SK-N-SH (cell line): Measurements from ENCODE around the gene FRMPD3. TPM values are rescaled to one million over a fixed set of nuclear protein-coding genes. Genes with fewer than 3 reads are reported as not detected.

Experiments used
- CTCF ChIA-PET: fragments of 300-600, 350-600 bp; formaldehyde crosslinking; extraction: SDS; loops from one replicate; lab custom pipeline; 2021; lab: Yijun Ruan, JAX
- POLR2A ChIA-PET: fragments of 350-600 bp; sonication (Branson Sonifier 250); formaldehyde crosslinking; extraction: SDS; loops from one replicate; lab custom pipeline; 2020; ENCODE audit warnings: antibody characterized with exemption, inconsistent platforms; lab: Yijun Ruan, JAX
- DNase-seq: peaks from one replicate; pipeline ENCODE4 v3.0.0; 2012
- H2AFZ ChIP-seq: fragments of 200-600 bp; sonication (generic); 2 replicates; pipeline ENCODE4 v1.8.1; 2016; ENCODE audit warnings: antibody characterized with exemption, mild to moderate bottlenecking, low read depth
- H3F3A ChIP-seq: fragments of 200-600 bp; sonication (generic); replicated peaks from 2 replicates; pipeline ENCODE3; 2016; ENCODE audit warnings: antibody characterized with exemption, mild to moderate bottlenecking; ENCODE audit not compliant: insufficient read depth
- H3K27ac ChIP-seq, 2 experiments: fragments of 200-500 bp in 1 of 2; fragments of 200-600 bp in 1 of 2; sonication (Bioruptor generic) in 1 of 2; sonication (generic), shearing (Covaris generic) in 1 of 2; 2 replicates each; pipeline versions ENCODE4 v1.5.1 to v1.6.1; 2014 to 2016; ENCODE audit warnings: low read depth in 2 of 2, inconsistent platforms in 1 of 2, low read length in 1 of 2, mild to moderate bottlenecking in 1 of 2, mixed read lengths in 1 of 2
- H3K27me3 ChIP-seq: fragments of 200-600 bp; sonication (generic), shearing (Covaris generic); 2 replicates; pipeline ENCODE4 v1.6.1; 2016; ENCODE audit warnings: mixed run types; ENCODE audit not compliant: insufficient read depth
- H3K36me3 ChIP-seq, 2 experiments: fragments of 200-500 bp in 1 of 2; fragments of 200-600 bp in 1 of 2; sonication (Bioruptor generic) in 1 of 2; sonication (generic) in 1 of 2; replicated peaks in 1 of 2; 2 replicates each; pipeline versions ENCODE3 to v1.5.1; 2014 to 2016; ENCODE audit warnings: low read length in 1 of 2, mild to moderate bottlenecking in 1 of 2; ENCODE audit not compliant: insufficient read depth in 2 of 2, control insufficient read depth in 1 of 2
- H3K4me1 ChIP-seq, 2 experiments: fragments of 200-500 bp in 1 of 2; fragments of 200-600 bp in 1 of 2; sonication (Bioruptor generic) in 1 of 2; sonication (generic), shearing (Covaris generic) in 1 of 2; 2 replicates each; pipeline versions ENCODE4 v1.5.1 to v1.6.1; 2014 to 2016; ENCODE audit warnings: low read depth in 1 of 2, low read length in 1 of 2, mixed run types in 1 of 2; ENCODE audit not compliant: insufficient read depth in 2 of 2, control insufficient read depth in 1 of 2
- H3K4me2 ChIP-seq: fragments of 200-600 bp; sonication (generic), shearing (Covaris generic); 2 replicates; pipeline ENCODE4 v1.6.1; 2017; ENCODE audit warnings: mixed run types
- H3K4me3 ChIP-seq, 2 experiments: fragments of 200-500 bp in 1 of 2; fragments of 200-600 bp in 1 of 2; sonication (Bioruptor generic) in 1 of 2; sonication (generic), shearing (Covaris generic) in 1 of 2; 2 replicates each; pipeline versions ENCODE4 v1.5.1 to v1.8.1; 2014 to 2016; ENCODE audit warnings: low read depth in 2 of 2, inconsistent platforms in 1 of 2, low read length in 1 of 2, mild to moderate bottlenecking in 1 of 2, mixed read lengths in 1 of 2, moderate library complexity in 1 of 2
- H3K79me2 ChIP-seq: fragments of 200-600 bp; sonication (generic); 2 replicates; pipeline ENCODE4 v1.8.1; 2017; ENCODE audit warnings: mild to moderate bottlenecking; ENCODE audit not compliant: insufficient read depth
- H3K9ac ChIP-seq: fragments of 200-600 bp; sonication (generic); 2 replicates; pipeline ENCODE4 v1.6.1; 2017; ENCODE audit warnings: mixed run types
- H3K9me2 ChIP-seq: fragments of 200-600 bp; sonication (generic); 2 replicates; pipeline ENCODE4 v1.6.1; 2017; ENCODE audit warnings: mixed run types
- H3K9me3 ChIP-seq: fragments of 200-600 bp; sonication (generic); 2 replicates; pipeline ENCODE4 v1.6.1; 2017; ENCODE audit warnings: mixed run types, mild to moderate bottlenecking, moderate library complexity
- H4K20me1 ChIP-seq: fragments of 200-600 bp; sonication (generic); 2 replicates; pipeline ENCODE4 v1.6.1; 2017; ENCODE audit warnings: mild to moderate bottlenecking, mixed run types; ENCODE audit not compliant: insufficient read depth
- CHD2 ChIP-seq: fragments of 150-350 bp; IDR thresholded peaks from 2 replicates; pipeline ENCODE4 v1.6.1; 2018; ENCODE audit warnings: low read length; ENCODE audit not compliant: partially characterized antibody
- FOXM1 ChIP-seq: IDR thresholded peaks from 2 replicates; pipeline ENCODE4 v1.4.0; 2012; ENCODE audit warnings: low read depth, mild to moderate bottlenecking
- GABPA ChIP-seq: IDR thresholded peaks from 2 replicates; pipeline ENCODE4 v1.4.0; 2012; ENCODE audit warnings: low read depth, mild to moderate bottlenecking
- IRF3 ChIP-seq: fragments of 150-350 bp; IDR thresholded peaks from 2 replicates; pipeline ENCODE4 v1.6.1; 2016; ENCODE audit warnings: mild to moderate bottlenecking, low read depth, low read length
- MXI1 ChIP-seq: IDR thresholded peaks from 2 replicates; pipeline ENCODE4 v1.6.1; 2012; ENCODE audit warnings: mild to moderate bottlenecking, low read depth, low read length, improper control_type of control experiment
- NFIC ChIP-seq: IDR thresholded peaks from 2 replicates; pipeline ENCODE4 v1.4.0; 2012; ENCODE audit warnings: borderline replicate concordance
- NRF1 ChIP-seq: IDR thresholded peaks from 2 replicates; pipeline ENCODE4 v1.6.1; 2012; ENCODE audit warnings: low read depth, mild to moderate bottlenecking, low read length
- PBX3 ChIP-seq: IDR thresholded peaks from 2 replicates; pipeline ENCODE4; 2012
- RAD21 ChIP-seq: IDR thresholded peaks from 2 replicates; pipeline ENCODE4 v1.6.1; 2012; ENCODE audit warnings: mild to moderate bottlenecking, low read length
- RFX5 ChIP-seq: IDR thresholded peaks from 2 replicates; pipeline ENCODE4 v1.6.1; 2012; ENCODE audit warnings: mild to moderate bottlenecking, improper control_type of control experiment, low read length
- SMC3 ChIP-seq: IDR thresholded peaks from 2 replicates; pipeline ENCODE4 v1.6.1; 2012; ENCODE audit warnings: low read depth, low read length, improper control_type of control experiment
- USF1 ChIP-seq: IDR thresholded peaks from 2 replicates; pipeline ENCODE4 v1.4.0; 2012; ENCODE audit warnings: low read depth, borderline replicate concordance
- YY1 ChIP-seq: IDR thresholded peaks from 2 replicates; pipeline ENCODE4 v1.4.0; 2012; ENCODE audit warnings: low read depth, mild to moderate bottlenecking
- WGBS: methylation state at CpG from one replicate; pipeline ENCODE4 v1.1.6; 2017; ENCODE audit warnings: low lambda C conversion rate; 5-methylcytosine and 5-hydroxymethylcytosine counted together
- polyA plus RNA-seq, 3 experiments: library from polyadenylated mRNA; depleted of rRNA; stranded (reverse); fragments of >200 nt; gene quantifications; 2 replicates each; pipeline ENCODE4 v1.2.3, GENCODE V29; 2012
- TF ChIP-seq, protein P1 (sequence below): fragments of 200-600 bp; sonication (generic); IDR thresholded peaks from 2 replicates; pipeline ENCODE4 v1.6.1; 2017; ENCODE audit warnings: antibody characterized with exemption, mild to moderate bottlenecking, moderate library complexity

Gene FRMPD3
- polyA plus RNA-seq, 1 of the 3 experiments (the other 2 are of a cell fraction): 0.03 TPM

GRCh38 chrX:107421337-107421861 is 28.1 kb upstream of the FRMPD3 start (continued):
- TF ChIP-seq PBX3: no peak

GRCh38 chrX:107429090-107429489 is 20.4 kb upstream of the FRMPD3 start:
- H3K4me2 ChIP-seq: no peak overlapping the region
- H3K27me3 ChIP-seq: peaks cover 6% of the 10 kb centered on the region; the same call in 1 of the 2 replicates
- H3K27ac ChIP-seq: no peak overlapping the region
- H3K9me3 ChIP-seq: no peaks in the 10 kb centered on the region
- ChIA-PET CTCF (interaction anchor here (0.6 to 1.9 kb wide), 6 partner anchors 11 to 404 kb away, joined by 3 to 5 read pairs (median 3); partner anchors contain the start of gene NCBP2L), POLR2A (no interaction called here)
- H3K79me2 ChIP-seq: no peaks in the 10 kb centered on the region
- H3K9me2 ChIP-seq: no peaks in the 10 kb centered on the region
- no peak overlapping the region for H3K4me3 ChIP-seq
- peak; percentile 35 for TF ChIP-seq RAD21
- peak; percentile 26; the same call in 1 of the 2 replicates for TF ChIP-seq SMC3
- TF ChIP-seq, protein P1, sequence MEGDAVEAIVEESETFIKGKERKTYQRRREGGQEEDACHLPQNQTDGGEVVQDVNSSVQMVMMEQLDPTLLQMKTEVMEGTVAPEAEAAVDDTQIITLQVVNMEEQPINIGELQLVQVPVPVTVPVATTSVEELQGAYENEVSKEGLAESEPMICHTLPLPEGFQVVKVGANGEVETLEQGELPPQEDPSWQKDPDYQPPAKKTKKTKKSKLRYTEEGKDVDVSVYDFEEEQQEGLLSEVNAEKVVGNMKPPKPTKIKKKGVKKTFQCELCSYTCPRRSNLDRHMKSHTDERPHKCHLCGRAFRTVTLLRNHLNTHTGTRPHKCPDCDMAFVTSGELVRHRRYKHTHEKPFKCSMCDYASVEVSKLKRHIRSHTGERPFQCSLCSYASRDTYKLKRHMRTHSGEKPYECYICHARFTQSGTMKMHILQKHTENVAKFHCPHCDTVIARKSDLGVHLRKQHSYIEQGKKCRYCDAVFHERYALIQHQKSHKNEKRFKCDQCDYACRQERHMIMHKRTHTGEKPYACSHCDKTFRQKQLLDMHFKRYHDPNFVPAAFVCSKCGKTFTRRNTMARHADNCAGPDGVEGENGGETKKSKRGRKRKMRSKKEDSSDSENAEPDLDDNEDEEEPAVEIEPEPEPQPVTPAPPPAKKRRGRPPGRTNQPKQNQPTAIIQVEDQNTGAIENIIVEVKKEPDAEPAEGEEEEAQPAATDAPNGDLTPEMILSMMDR: peak; percentile 58
- TF ChIP-seq NFIC: no peak
- TF ChIP-seq IRF3: no peak
- TF ChIP-seq NRF1: no peak
- H3K36me3 ChIP-seq: no peaks in the 10 kb centered on the region
- DNase-seq: no peak
- no peak overlapping the region for H2AFZ ChIP-seq
- no peaks in the 10 kb centered on the region for H3K4me1 ChIP-seq
- no peaks in the 10 kb centered on the region for H3F3A ChIP-seq
- H3K9ac ChIP-seq: no peak overlapping the region
- WGBS: 7% methylated on average over 5 of the region's 6 CpGs
- no peaks in the 10 kb centered on the region for H4K20me1 ChIP-seq

- Histone ChIP-seq H3K27ac (no peak overlapping the region), H3K9me2 (no peaks in the 10 kb centered on the region), H3K9ac (no peak overlapping the region), H3K4me1 (no peaks in the 10 kb centered on the region; a peak in 1 of 4 replicates), H3K79me2 (no peaks in the 10 kb centered on the region), H2AFZ (no peak overlapping the region), H3K27me3 (peaks cover 32% of the 10 kb centered on the region), H4K20me1 (no peaks in the 10 kb centered on the region), H3K9me3 (no peaks in the 10 kb centered on the region), H3F3A (no peaks in the 10 kb centered on the region), H3K4me3 (no peak overlapping the region), H3K4me2 (no peak overlapping the region), H3K36me3 (no peaks in the 10 kb centered on the region)
- DNase-seq: no peak
- ChIA-PET CTCF (interaction anchor here (0.9 to 1.5 kb wide), 2 partner anchors 9 to 11 kb away, joined by 3 to 4 read pairs; no protein-coding TSS in a partner anchor), POLR2A (no interaction called here)
- TF ChIP-seq YY1 (no peak), MXI1 (no peak), PBX3 (no peak), GABPA (no peak), FOXM1 (no peak), USF1 (no peak), RFX5 (no peak), CHD2 (no peak), NFIC (no peak)
- WGBS: 19% methylated on average over 3 of the region's 3 CpGs
Observed at GRCh38 chrX:107440187-107440586, 9.3 kb upstream of the FRMPD3 start.
